ENCODE results near the gene DYDC1.
"Not testable (repeated sequence)": the region's sequence is repeated elsewhere in the genome, so short reads cannot be mapped to it uniquely, and the experiment has no call there.

The DYDC1 gene

DNA sequence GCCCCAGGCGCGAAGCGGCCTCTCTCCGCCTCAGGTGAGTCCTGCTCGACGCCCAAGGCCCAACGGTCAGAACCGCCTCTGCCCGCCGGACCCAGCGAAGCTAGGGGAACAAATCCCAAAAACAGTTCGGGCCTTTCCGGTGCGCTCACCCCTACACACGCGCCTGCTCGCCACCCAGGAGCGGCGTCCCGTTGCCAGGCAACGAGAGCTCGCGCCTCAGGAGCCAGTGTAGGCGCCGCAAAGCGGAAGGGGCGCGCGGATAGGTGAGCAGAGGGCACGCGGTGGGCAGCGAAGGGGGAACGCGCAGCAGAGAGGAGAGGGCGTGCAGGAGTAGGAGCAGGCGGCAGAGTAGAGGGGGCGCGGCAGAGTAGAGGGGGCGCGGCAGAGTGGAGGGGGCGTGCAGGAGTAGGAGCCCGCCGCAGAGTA, at the start of gene DYDC1, which contains the start of gene DYDC2:
DYDC1 (minus strand) TSS at position 193 of the 426 bp plus-strand sequence. CDS start 4,154 bp downstream, outside the sequence.
DYDC2 (plus strand) TSS at position 219 of the 426 bp plus-strand sequence. CDS start 5,663 bp downstream, outside the sequence.
- peak in 1 of 2 donors; percentile 6 for DNase-seq (ENCODE audit: low read depth in 1 of 2, low spot score in 1 of 2)

GRCh38 chr10:80406204-80406603, 49.6 kb upstream of the DYDC1 start:
- DNase-seq (ENCODE audit: low read depth in 1 of 2, low spot score in 1 of 2): no peak

DNA sequence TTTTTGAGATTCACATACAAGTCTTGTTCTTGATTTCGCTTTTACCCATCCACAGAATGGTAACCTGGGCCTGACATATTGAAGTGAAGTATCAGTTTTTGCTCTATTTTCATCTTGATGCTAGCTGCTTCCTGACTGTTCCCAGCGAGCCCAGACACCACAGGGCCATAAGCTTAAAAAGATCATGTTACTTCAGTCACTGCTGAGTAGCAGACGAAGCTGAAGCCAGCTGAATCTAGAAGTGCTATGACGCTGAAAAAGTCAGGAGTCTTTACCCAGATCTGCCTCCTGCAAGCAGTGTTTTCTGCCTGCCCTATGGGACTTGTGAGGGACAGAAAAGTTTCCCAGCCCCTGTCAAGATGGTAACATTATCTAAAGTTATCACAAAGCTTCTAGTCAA, 49.1 kb upstream of the DYDC1 start:
- no peak for DNase-seq (ENCODE audit: low read depth in 1 of 2, low spot score in 1 of 2)

GRCh38 chr10:80405035-80405434, 48.5 kb upstream of the DYDC1 start:
- DNase-seq (ENCODE audit: low read depth in 1 of 2, low spot score in 1 of 2): no peak

- DNase-seq (ENCODE audit: low read depth in 1 of 2, low spot score in 1 of 2): no peak
These were observed 43.7 kb upstream of the DYDC1 start for GRCh38 chr10:80400136-80400804.

- no peak for DNase-seq (ENCODE audit: low read depth in 1 of 2, low spot score in 1 of 2)
These were observed 40.5 kb upstream of the DYDC1 start for GRCh38 chr10:80397014-80397413.

DNA sequence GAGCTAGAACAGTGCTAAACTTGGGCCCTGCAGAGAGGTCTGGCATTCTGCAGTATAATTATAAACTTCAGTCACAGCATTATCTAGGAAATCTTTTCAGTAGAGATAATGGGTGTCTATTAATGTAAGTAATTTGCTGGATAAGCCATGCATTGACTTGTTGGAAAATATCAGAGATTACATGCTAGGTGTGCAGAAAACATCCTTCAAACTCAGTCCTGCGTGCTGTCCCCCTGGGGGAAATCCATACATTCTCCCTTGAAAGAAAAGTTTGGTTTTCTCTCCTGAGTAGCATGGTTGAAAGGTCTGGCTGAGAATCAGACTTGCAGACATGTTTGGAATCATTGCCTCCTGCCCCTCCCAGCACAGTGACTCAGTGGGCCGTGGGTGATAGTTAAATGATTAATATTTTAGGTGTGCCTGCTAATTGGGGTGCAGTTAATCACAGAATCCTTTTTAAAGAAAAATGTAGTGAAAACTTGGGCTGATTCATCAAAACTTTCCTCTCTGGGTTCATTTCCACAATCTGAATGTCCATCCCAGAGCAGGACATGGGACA, 37.9 kb upstream of the DYDC1 start:
- no peak for DNase-seq (ENCODE audit: low read depth in 1 of 2, low spot score in 1 of 2)

DNA sequence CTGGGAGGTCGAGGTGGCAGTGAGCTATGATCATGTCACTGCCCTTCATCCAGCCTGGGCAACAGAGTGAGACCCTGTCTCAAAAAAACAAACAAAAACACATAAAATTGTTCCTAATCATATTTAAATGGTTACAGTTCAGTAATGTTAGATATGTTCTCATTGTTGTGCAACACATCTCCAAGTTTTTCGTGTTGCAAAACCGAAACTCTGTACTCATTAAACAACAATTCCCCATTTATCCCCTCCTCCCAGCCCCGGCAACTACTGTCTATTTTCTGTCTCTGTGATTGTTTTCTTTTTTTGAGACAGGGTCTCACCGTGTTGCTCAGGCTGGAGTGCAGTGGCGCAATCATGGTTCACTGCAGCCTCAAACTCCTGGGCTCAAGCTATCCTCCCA, 35.7 kb upstream of the DYDC1 start:
- no peak for DNase-seq (ENCODE audit: low read depth in 1 of 2, low spot score in 1 of 2)

DNA sequence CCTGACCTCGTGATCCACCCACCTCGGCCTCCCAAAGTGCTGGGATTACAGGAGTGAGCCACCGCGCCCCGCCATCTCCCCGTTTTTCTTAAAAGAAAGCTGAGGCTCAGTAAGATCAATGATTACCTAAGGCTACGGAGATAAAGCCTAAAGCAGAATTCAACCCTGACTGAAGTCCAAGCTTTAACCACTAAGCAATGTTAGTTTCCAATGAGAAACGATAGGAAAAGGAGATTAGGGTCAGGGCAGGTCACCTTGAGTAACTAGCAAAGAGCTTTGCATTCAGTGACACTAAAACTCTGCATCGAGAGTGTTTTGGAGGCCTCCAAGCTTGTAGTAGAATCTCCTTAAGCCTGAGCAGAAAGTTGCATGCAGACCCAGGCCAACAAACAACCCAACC, 34.2 kb upstream of the DYDC1 start:
- no peak for DNase-seq (ENCODE audit: low read depth in 1 of 2, low spot score in 1 of 2)

DNA sequence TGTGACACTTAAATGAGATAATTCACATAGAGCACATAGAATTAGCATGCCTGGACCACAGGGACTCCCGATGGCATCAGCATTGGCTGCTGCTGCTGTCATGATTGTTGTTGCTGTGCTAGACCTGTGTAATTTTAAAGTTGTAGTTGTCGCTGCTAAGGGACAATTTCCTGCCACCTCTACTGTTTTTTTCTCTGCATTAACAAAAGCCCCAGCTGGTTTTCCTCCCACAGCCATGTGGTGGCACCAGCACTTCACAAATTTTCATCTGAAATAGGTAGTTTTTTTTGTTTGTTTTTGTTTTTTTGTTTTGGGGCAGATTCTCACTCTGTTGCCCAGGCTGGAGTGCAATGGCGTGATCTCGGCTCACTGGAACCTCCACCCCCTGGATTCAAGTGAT, 26.4 kb upstream of the DYDC1 start:
- DNase-seq (ENCODE audit: low read depth in 1 of 2, low spot score in 1 of 2): peak in 1 of 2 donors; percentile 17

- no peak for DNase-seq (ENCODE audit: low read depth in 1 of 2, low spot score in 1 of 2)
These were observed 23.6 kb upstream of the DYDC1 start for GRCh38 chr10:80380185-80380584.

GRCh38 chr10:80379701-80380100, 23.1 kb upstream of the DYDC1 start:
- DNase-seq (ENCODE audit: low read depth in 1 of 2, low spot score in 1 of 2): no peak

GRCh38 chr10:80373502-80373901, 16.9 kb upstream of the DYDC1 start:
- no peak for DNase-seq (ENCODE audit: low read depth in 1 of 2, low spot score in 1 of 2)

DNA sequence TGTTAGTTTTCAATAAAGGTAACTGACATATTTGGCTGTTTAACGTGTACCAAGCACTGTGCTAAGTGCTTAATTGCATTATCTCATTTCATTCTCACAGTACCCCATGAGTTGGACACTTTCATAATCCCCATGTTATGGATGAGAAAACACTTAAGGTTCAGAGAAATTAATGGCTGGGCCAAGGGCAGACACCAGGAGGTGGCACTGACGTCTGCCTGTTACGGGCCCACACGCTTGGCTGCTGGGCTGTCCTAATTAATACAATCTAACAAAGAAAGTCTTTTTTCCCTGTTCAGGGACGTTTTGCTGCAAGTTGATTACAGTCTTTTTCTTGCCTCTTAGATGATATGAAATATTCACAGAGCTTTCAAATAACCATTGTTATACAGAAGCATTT, 16.1 kb upstream of the DYDC1 start:
- no peak for DNase-seq (ENCODE audit: low read depth in 1 of 2, low spot score in 1 of 2)

GRCh38 chr10:80371467-80371866, 14.9 kb upstream of the DYDC1 start:
- DNase-seq (ENCODE audit: low read depth in 1 of 2, low spot score in 1 of 2): no peak

- no peak for DNase-seq (ENCODE audit: low read depth in 1 of 2, low spot score in 1 of 2)
These were observed 9.0 kb upstream of the DYDC1 start for GRCh38 chr10:80365510-80365909.

- DNase-seq (ENCODE audit: low read depth in 1 of 2, low spot score in 1 of 2): no peak
These were observed 3.1 kb upstream of the DYDC1 start for GRCh38 chr10:80359644-80360043.

- DNase-seq (ENCODE audit: low read depth in 1 of 2, low spot score in 1 of 2): not testable (repeated sequence)
These were observed 2.4 kb upstream of the DYDC1 start for GRCh38 chr10:80358925-80359324.

- no peak for DNase-seq (ENCODE audit: low read depth in 1 of 2, low spot score in 1 of 2)
These were observed 1.2 kb upstream of the DYDC1 start for GRCh38 chr10:80357851-80358125.

- no peak for DNase-seq (ENCODE audit: low read depth in 1 of 2, low spot score in 1 of 2)
These were observed 665 bp upstream of the DYDC1 start for GRCh38 chr10:80356989-80357850.

- DNase-seq (ENCODE audit: low read depth in 1 of 2, low spot score in 1 of 2): no peak
These were observed 5.3 kb downstream of the DYDC1 start for GRCh38 chr10:80351220-80351619.

- no peak for DNase-seq (ENCODE audit: low read depth in 1 of 2, low spot score in 1 of 2)
These were observed 6.3 kb downstream of the DYDC1 start for GRCh38 chr10:80350251-80350650.
